ENCODE measurements around the gene DRD1. TPM values are rescaled to one million over a fixed set of nuclear protein-coding genes. Genes with fewer than 3 reads are reported as not detected.
"Not testable (repeated sequence)": the region's sequence is repeated elsewhere in the genome, so short reads cannot be mapped to it uniquely, and the experiment has no call there.

Gene DRD1
- polyA plus RNA-seq, 1 donor = not detected

DNA sequence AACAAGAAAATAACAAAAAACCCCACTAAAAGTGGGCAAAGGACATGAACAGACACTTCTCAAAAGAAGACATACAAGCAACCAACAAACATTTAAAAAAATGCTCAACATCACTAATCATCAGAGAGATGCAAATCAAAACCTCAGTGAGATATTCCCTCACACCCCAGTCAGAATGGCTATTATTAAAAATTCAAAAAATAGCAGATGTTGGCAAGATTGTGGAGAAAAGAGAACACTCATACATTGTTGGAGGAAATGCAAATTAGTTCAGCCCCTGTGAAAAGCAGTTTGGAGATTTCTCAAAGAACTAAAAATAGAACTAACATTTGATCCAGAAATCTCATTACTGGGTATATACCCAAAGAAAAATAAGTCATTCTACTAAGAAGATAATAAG is 19.4 kb downstream of the DRD1 start:
- not testable (repeated sequence) for DNase-seq

DNA sequence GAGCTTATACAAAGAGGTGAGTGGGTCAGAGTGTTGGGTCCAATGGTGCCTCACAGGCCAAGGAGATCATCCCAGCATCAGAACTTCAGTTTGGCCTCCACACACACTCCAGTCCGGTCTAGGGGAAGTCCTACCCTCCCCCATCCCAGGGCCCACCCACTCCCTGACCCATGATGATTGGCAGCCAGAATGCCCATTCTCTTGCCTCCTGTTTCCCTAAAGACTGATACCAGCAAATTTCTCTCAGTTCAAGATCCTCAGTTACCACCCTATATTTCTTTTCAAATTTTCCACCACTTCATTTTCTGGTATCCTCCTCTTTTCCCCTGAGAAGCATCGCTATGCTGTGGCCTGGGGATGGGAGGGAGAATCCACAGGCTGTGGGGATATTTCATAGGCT is 21.9 kb downstream of the DRD1 start:
- no peak for DNase-seq

DNA sequence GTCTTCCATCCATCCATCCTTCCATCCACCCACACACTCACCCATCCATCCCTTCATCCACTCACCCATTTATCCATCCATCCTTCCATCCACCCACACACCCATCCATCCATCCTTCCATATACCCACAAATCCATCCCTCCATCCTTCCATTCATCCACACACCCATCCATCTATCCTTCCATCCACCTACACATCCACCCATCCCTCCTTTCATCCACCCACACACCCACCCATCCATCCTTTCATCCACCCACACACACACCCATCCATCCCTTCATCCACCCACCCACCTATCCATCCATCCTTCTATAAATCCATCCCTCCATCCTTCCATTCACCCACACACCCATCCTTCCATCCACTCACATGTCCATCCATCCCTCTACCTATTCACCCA is 23.6 kb downstream of the DRD1 start:
- DNase-seq = no peak

DNA sequence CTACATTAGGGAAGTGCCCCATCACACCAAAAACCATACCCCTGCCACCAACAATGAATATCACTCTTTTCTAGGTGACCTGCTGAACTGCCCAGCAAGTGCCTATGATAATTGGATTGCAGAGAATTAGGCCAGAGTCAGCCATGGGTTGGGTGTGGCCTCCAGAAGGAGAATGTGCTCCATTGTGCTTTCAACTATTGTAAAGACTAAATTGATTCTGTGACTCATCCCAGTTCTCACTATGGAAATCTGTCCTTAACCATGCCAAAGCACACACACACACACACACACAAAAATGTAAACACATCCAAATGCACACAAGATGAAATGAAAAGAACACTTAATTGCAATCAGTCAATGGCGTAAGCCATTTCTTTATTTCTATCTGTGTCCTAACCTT is 25.7 kb downstream of the DRD1 start:
- DNase-seq = no peak

DNA sequence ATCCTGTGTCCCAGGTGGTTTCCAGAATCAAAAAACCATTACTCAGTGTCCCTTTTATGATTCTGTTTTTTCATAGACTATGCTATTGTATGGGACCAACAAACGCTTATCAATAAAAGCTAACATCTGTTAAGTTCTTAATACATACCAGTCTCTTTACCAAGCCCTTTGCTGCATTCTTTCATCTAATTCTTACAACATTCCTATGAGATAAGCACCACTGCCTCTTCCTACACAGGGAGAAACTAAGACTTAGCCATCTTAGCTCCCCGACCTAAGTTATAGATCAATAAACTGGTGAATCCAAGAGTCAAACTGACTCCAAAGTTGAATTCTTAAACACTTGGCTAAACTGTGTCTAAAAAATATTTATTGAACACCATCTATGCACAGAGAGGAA is 26.6 kb downstream of the DRD1 start:
- no peak for DNase-seq

DNA sequence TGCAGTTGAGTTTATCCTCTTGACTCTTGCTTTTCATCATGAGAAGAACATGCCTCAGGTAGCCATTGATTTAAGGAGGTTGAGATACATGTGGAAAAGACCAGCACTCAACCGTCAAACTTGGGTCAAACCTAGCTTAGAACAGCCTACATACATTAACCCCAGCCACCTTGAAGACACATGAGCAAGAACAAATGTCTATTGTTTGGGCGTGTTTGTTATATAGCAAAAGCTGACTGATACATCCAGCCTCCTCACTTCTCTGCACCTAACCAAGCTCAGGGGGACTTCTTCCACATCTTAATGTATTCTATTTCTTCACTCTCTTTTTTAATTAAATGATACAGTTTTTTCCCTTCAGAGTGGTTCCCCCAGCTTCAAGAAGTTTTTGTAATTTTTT is 28.7 kb downstream of the DRD1 start:
- DNase-seq = no peak

DNA sequence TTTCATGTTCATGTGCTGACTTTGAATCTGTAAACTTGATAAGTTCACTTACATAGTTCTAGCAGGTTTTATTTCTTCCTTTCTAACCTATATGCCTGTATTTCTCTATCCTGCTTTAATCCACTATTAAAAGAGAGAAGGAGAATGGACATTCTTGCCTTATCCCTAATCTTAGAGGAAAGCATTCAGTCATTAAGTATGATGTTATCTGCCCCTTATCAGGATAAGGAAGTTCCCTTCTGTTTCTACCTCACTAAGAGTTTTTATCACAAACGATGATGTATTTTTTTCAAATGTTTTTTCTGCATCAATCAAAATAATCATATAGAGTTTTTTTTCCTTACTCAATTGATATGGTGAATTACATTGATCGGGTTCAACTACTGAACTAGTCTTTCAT is 33.1 kb downstream of the DRD1 start:
- DNase-seq = no peak

DNA sequence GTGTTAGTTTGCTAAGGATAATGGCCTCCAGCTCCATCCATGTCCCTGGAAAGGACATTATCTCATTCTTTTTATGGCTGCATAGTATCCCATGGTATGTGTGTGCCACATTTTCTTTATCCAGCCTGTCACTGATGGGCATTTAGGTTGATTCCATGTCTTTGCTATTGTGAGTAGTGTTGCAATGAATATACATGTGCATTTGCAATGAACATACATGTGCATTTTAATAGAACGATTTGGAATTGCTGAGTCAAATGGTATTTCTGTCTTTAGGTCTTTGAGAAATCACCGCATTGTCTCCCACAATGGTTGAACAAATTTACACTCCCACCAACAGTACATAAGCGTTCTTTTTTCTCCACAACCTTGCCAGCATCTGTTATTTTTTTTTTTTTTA is 37.7 kb downstream of the DRD1 start:
- no peak for DNase-seq

DNA sequence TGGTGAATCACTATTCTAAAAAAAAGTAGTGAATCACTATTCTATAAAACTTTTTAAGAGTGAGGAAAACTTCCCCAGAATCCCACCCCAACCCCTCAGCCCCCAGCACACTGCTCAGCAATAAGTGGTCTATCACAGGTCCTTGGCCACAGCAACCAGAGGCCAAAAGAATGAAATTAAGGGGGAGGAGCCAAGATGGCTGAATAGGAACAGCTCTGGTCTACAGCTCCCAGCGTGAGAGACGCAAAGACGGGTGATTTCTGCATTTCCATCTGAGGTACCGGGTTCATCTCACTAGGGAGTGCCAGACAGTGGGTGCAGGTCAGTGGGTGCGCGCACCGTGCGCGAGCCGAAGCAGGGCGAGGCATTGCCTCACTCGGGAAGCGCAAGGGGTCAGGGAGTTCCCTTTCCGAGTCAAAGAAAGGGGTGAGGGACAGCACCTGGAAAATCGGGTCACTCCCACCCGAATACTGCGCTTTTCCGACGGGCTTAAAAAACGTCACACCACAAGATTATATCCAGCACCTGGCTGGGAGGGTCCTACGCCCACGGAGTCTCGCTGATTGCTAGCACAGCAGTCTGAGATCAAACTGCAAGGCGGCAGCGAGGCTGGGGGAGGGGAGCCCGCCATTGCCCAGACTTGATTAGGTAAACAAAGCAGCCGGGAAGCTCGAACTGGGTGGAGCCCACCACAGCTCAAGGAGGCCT is 46.2 kb downstream of the DRD1 start:
- DNase-seq = not testable (repeated sequence)

DNA sequence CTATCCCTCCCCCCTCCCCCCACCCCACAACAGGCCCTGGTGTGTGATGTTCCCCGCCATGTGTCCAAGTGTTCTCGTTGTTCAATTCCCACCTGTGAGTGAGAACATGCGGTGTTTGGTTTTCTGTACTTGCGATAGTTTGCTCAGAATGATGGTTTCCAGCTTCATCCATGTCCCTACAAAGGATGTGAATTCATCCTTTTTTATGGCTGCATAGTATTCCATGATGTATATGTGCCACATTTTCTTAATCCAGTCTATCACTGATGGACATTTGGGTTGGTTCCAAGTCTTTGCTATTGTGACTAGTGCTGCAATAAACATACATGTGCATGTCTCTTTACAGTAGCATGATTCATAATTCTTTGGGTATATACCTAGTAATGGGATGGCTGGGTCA is 48.6 kb downstream of the DRD1 start:
- not testable (repeated sequence) for DNase-seq

DNA sequence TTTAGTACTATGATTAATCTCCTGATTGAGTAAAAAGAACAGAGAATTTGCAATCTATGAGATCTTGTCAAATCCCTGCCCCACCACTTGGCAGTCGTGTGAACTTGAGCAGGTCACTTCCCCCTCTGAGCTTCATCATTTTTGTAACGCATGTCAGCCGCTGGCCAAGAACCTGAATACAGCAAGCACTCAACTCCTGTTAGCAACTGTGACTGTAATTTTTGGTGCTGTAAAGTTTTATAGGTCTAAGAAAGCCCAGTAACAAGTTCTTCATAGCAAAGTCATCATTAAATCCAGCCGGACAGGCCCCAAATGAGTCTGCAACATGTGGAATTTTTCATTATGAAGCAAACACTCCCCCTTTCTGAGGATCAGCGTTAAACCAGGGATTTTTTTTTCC is 49.4 kb downstream of the DRD1 start:
- no peak for DNase-seq

DNA sequence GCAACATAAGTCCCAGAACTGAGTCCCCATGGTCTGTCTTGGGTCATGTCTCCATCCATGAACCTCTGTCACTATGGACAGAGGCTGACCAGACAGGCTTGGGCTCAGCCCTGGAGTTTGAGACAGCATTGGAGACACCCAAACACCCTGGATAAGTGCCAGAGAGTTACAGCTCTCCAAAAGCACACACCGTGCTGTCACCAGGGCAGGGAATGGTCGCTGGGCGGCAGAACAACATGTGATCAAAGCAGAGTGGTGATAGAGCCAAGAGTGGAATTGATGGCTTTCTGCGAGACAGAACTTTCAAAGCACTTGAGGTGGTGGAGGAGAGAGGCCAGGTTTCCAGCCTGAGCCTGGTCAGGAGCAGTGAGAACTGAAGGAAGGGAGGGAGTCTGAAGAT is 50.1 kb downstream of the DRD1 start:
- DNase-seq = no peak

DNA sequence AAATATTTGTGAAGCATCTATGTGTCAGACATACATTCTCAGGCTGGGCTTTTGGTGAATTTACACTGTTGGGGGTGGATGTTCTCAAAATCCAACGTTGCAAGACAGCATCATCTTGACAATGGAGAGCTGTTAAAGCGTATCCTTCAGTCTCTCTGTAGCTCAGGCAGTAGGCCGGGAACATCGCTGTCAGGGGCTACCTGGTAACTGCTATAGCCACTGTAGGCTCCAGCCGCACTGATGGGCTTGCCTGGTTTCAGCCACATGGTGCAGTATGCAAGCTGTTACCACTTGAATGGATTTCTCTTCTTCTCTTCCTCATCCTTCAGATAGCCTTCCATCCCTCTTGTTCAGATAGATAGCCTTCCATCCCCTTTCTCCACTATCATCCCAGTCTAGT is 51.7 kb downstream of the DRD1 start:
- no peak for DNase-seq

DNA sequence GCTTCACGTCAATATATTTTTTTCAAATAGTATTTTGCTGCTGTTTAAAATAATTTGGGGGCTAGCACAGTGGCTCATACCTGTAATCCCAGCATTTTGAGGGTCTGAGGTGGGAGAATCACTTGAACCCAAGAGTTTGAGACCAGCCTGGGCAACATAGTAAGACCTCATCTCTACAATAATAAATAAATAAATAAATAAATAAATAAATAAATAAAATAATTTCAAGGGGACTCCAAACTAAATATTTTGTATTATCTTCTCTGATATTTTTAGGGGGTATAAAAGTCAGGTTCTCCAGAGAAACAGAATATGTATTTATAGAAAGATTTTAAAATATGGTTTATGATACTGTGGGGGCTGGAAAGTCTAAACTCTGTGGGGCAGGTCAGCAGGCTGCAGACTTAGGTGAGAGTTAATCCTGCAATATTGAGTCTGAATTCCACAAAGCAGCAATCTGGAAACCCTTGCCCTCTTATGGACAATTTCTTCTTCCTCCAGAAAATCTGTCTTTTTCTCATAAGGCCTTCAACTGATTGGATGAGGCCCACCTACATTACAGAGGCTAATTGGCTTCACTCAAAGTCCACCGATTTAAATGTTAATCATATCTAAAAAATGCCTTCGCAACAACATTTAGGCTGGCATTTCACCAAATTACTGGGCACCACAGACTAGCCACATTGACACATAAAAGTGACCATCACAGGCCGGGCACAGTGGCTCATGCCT is 53.5 kb downstream of the DRD1 start:
- DNase-seq = no peak

Other genes starting within 250 kb of the DRD1 start
- gene SFXN1, start 34.4 kb upstream of the DRD1 start, polyA plus RNA-seq (ENCODE audit: insufficient read length) = 22.2 TPM
- 0.94 TPM for gene HRH2, start 213.9 kb upstream of the DRD1 start, polyA plus RNA-seq (ENCODE audit: insufficient read length)